ENCODE results near the gene ZNF600.
"Not testable (repeated sequence)": the region's sequence is repeated elsewhere in the genome, so short reads cannot be mapped to it uniquely, and the experiment has no call there.

ZNF600 gene

DNA sequence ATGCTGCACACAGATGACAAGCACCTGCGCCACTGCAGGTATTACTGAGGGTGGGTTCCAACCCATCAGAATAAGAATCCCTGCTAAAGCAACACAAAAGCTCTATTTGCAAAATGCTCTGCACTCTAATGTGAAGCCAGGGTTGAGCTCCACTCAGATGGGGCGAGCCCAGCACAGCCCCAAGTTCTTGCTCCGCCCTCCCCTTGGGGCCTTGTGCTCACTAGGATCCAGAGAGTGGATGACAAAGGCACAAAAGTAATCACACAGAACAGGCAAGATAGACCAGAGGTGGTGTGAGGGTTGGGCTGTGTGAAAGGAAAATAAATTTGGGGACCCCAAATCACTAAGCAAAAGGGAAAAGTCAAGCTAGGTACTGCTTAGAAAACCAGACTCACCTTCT is 43.5 kb downstream of the ZNF600 start:
- H3K4me3 ChIP-seq (ENCODE audit: low read depth, low read length), result no peak overlapping the region
- TF ChIP-seq, protein P1, sequence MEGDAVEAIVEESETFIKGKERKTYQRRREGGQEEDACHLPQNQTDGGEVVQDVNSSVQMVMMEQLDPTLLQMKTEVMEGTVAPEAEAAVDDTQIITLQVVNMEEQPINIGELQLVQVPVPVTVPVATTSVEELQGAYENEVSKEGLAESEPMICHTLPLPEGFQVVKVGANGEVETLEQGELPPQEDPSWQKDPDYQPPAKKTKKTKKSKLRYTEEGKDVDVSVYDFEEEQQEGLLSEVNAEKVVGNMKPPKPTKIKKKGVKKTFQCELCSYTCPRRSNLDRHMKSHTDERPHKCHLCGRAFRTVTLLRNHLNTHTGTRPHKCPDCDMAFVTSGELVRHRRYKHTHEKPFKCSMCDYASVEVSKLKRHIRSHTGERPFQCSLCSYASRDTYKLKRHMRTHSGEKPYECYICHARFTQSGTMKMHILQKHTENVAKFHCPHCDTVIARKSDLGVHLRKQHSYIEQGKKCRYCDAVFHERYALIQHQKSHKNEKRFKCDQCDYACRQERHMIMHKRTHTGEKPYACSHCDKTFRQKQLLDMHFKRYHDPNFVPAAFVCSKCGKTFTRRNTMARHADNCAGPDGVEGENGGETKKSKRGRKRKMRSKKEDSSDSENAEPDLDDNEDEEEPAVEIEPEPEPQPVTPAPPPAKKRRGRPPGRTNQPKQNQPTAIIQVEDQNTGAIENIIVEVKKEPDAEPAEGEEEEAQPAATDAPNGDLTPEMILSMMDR (IDR thresholded peaks at IDR 0.05; ENCODE audit: low read depth, low read length), result no peak

DNA sequence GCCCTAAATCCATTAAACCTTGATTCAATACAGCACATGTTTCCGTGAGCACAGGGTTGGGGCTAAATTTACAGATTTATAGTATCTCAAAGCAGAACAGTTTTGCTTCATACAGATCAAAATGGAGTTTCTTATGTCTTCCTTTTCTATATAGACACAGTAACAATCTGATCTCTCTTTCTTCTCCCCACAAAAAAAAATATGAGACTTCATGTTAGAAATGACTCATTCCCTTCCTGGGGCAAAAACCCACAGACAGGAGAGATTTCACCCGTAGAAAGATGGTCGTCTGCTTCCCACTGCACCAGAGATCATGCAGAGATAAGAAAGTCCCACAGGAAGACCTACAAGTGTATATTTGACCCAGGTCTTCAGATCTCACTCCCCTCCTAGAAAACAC is 44.1 kb downstream of the ZNF600 start:
- H3K4me3 ChIP-seq (ENCODE audit: low read depth, low read length), result no peak overlapping the region
- TF ChIP-seq, protein P1 (IDR thresholded peaks at IDR 0.05; ENCODE audit: low read depth, low read length), result no peak

DNA sequence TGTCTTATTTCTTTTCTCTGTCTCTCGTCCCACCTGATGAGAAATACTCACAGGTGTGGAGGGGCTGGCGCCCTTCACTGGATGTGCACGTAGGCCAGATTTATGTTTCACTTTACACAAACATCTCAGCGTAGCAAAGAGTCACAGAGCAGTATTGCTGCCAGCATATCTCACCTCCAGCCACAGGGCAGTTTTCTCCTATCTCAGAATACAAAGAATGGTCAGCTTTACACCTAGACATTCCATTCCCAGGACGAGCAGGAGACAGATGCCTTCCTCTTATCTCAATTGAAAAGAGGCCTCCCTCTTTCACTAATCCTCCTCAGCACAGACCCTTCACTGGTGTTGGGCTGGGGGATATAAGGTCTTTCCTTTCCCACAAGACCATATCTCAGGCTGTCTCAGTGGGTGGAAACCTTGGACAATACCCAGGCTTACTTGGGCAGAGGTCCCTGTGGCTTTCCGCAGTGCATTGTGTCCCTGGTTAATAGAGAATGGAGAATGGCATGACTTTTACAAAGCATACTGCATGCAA is 44.6 kb downstream of the ZNF600 start:
- TF ChIP-seq, protein P1 (IDR thresholded peaks at IDR 0.05; ENCODE audit: low read depth, low read length), result no peak

DNA sequence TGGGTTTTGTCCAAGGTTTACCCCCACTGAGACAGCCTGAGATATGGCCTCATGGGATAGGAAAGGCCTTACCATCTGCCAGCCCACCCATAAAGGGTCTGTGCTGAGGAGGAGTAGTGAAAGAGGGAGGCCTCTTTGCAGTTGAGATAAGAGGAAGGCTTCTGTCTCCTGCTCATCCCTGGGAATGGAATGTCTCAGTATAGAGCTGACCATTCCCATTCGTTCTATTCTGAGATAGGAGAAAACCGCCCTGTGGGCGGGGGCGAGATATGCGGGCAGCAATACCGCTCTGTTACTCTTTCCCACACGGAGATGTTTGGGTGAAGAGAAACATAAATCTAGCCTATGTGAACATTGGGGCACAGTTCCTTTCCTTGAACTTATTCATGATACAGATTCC is 45.2 kb downstream of the ZNF600 start:
- H3K4me3 ChIP-seq (ENCODE audit: low read depth, low read length), result not testable (repeated sequence)

More for the DNA sequence above, 44.6 kb downstream of the ZNF600 start:
- no peak overlapping the region for H3K4me3 ChIP-seq (ENCODE audit: low read depth, low read length)

DNA sequence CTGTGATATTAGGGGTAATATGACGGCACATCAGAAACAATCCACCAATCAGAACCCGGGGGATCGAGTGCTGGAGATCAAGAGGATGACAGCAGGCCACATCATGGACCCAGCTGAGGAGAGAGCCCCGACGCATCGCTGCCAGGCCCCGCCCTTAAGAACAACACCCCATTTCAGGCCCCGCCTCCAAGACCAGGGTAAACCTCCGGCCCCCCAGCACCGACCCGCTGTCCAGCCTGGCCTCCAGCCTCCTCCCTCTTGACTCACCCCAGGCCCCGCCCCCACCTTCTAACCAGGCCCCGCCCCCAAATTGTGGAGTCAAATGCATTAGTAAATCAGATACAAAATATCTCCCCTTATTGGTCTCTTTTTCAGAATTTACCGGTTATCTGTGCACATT is 47.0 kb downstream of the ZNF600 start:
- TF ChIP-seq, protein P1 (IDR thresholded peaks at IDR 0.05; ENCODE audit: low read depth, low read length), result no peak
- H3K4me3 ChIP-seq (ENCODE audit: low read depth, low read length), result no peak overlapping the region

DNA sequence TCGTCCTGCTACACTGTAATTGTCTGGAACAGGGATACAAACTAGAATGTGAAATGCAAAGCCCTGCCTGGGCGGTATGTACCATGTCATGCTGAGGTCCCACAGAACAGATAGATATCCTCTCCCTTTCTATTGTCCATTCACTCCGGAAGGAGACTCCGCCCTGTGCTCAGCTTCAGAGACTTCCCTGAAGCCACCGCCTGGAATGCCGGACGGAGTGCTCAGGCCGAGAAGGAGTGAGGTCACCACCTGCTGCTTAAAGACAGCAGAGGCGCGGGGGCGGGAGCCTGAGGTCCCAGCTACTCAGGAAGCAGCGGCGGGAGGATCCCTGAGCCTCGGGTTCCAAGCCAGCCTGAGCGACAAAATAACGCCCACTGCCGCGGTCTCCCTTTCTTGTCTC is 50.9 kb downstream of the ZNF600 start:
- TF ChIP-seq, protein P1 (IDR thresholded peaks at IDR 0.05; ENCODE audit: low read depth, low read length), result no peak
- H3K4me3 ChIP-seq (ENCODE audit: low read depth, low read length), result no peak overlapping the region

DNA sequence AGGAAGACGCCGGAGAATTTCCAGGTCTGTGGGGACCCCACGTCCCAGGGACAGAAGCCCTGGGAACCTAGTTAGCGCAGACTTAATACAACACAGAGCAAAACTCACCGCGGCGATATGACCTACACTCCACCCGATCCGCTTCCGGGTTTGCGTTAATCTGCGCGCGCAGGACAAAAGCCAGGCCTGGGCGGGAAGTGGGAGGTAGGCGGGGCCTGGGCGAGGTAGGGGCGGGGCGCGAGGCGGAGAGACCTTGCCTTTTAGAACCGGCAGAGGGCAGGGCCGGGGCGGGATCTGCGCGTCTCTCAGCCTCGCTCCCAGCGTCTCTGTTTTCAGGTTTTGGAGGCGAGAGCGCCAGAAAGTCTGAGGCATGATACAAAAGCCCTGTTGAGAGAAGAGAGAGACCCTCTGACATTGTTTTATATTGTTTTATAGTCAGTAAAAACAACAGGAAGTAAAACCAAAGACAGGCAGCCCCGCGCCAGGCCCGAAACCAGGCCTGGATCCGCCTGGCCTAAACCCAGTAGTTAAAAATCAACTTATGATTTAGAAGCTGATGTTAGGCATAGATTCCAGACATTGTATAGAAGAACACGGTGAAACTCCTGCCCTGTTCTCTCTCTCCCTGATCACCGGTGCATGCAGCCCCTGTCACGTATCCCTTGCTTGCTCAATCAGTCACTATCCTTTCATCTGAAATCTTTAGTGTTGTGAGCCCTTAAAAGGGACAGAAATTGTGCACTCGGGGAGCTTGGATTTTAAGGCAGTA is 51.5 kb downstream of the ZNF600 start, which contains the start of gene ZNF611:
ZNF611 (minus strand) TSS at position 152 of the 769 bp plus-strand sequence. CDS start 19,150 bp downstream, outside the sequence.
- TF ChIP-seq, protein P1 (IDR thresholded peaks at IDR 0.05; ENCODE audit: low read depth, low read length), result peak; percentile 65
- peak within 1 kb of the TSS; percentile 89 for H3K4me3 ChIP-seq (ENCODE audit: low read depth, low read length)
